SK-N-MC (cell line): ENCODE measurements around the gene JUP.

ENCODE experiments used
- DNase-seq: peaks from one replicate; pipeline ENCODE4 v3.0.0-alpha.2; 2011; ENCODE audit warnings: low read depth, low spot score
- H3K27ac ChIP-seq: fragments of 200-600 bp; sonication (generic); 2 replicates; pipeline ENCODE4 v1.5.1; 2016; ENCODE audit warnings: mixed run types
- H3K36me3 ChIP-seq: fragments of 200-600 bp; sonication (generic); 2 replicates; pipeline ENCODE4 v1.6.1; 2017; ENCODE audit warnings: antibody characterized with exemption, low read length, mixed read lengths; ENCODE audit not compliant: insufficient read depth
- H3K4me3 ChIP-seq: fragments of 200-600 bp; sonication (generic); 2 replicates; pipeline ENCODE4 v1.5.1; 2016
- H3K9ac ChIP-seq: fragments of 200-600 bp; sonication (generic); 2 replicates; pipeline ENCODE4 v1.8.0; 2017; ENCODE audit warnings: mixed run types, mixed read lengths; ENCODE audit not compliant: insufficient read length
- H3K9me3 ChIP-seq: fragments of 200-600 bp; sonication (generic); 2 replicates; pipeline ENCODE4 v1.6.1; 2017; ENCODE audit warnings: low read depth, mild to moderate bottlenecking, antibody characterized with exemption, low read length, moderate library complexity, mixed read lengths
- EZH2 ChIP-seq: fragments of 200-600 bp; sonication (generic); IDR thresholded peaks from one replicate; pipeline ENCODE4 v1.6.1; 2017; ENCODE audit warnings: antibody characterized with exemption
- FOXP2 ChIP-seq: optimal IDR thresholded peaks from 2 replicates; pipeline ENCODE3; 2011; ENCODE audit warnings: mild to moderate bottlenecking, moderate library complexity; ENCODE audit not compliant: insufficient read depth; ENCODE audit errors: extremely low read length, control extremely low read depth
- POLR2AphosphoS5 ChIP-seq: IDR thresholded peaks from 2 replicates; pipeline ENCODE4 v1.6.1; 2012; ENCODE audit warnings: mild to moderate bottlenecking, low read depth, low read length, borderline replicate concordance

Gene JUP

DNA sequence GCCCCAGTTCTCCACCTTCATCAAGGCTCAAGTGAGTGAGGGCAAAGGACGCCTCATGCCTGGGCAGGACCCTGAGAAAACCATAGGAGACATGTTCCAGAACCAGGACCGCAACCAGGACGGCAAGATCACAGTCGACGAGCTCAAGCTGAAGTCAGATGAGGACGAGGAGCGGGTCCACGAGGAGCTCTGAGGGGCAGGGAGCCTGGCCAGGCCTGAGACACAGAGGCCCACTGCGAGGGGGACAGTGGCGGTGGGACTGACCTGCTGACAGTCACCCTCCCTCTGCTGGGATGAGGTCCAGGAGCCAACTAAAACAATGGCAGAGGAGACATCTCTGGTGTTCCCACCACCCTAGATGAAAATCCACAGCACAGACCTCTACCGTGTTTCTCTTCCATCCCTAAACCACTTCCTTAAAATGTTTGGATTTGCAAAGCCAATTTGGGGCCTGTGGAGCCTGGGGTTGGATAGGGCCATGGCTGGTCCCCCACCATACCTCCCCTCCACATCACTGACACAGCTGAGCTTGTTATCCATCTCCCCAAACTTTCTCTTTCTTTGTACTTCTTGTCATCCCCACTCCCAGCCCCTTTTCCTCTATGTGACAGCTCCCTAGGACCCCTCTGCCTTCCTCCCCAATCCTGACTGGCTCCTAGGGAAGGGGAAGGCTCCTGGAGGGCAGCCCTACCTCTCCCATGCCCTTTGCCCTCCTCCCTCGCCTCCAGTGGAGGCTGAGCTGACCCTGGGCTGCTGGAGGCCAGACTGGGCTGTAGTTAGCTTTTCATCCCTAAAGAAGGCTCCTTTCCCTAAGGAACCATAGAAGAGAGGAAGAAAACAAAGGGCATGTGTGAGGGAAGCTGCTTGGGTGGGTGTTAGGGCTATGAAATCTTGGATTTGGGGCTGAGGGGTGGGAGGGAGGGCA lies 36.0 kb upstream of the JUP start:
- no peaks in the 10 kb centered on the region for H3K9me3 ChIP-seq
- no peak for TF ChIP-seq EZH2
- peak; percentile 14; the same call in 1 of the 2 replicates for TF ChIP-seq POLR2AphosphoS5
- peaks cover 12% of the 10 kb centered on the region; the same call in 1 of the 2 replicates for H3K36me3 ChIP-seq
- H3K27ac ChIP-seq, result no peak overlapping the region
- no peak overlapping the region for H3K9ac ChIP-seq
- H3K4me3 ChIP-seq, result no peak overlapping the region
- DNase-seq, result no peak

DNA sequence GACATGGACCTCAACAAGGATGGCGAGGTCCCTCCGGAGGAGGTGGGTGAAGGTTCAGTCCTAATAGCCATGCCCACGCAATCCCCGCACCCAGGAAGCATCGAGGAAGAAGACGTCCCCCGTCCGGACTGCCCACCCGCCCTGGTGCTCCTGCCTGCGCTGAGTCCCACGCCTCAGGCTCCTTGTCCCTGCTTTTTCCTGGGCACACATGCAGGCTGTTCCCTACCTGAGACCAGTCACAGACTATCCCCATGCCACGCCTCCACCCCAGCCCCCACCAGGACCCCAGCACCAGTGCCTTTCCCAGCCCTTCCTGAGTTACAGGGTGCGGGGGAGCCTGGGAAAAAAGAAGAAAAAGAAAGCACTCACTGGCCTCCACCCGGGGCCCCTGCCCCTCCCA lies 35.3 kb upstream of the JUP start:
- H3K36me3 ChIP-seq, result peaks cover 9% of the 10 kb centered on the region; the same call in 1 of the 2 replicates
- H3K27ac ChIP-seq, result no peak overlapping the region

GRCh38 chr17:41818024-41818423 lies 31.5 kb upstream of the JUP start:
- H3K4me3 ChIP-seq, result no peak overlapping the region
- H3K9me3 ChIP-seq, result no peaks in the 10 kb centered on the region
- no peak overlapping the region for H3K27ac ChIP-seq
- H3K9ac ChIP-seq, result no peak overlapping the region
- TF ChIP-seq FOXP2, result no peak
- no peak for TF ChIP-seq POLR2AphosphoS5
- no peak for TF ChIP-seq EZH2
- DNase-seq, result no peak
- H3K36me3 ChIP-seq, result no peaks in the 10 kb centered on the region

More for the DNA sequence above, 35.3 kb upstream of the JUP start:
- H3K9ac ChIP-seq, result no peak overlapping the region
- TF ChIP-seq FOXP2 (no peak), EZH2 (no peak), POLR2AphosphoS5 (no peak)
- no peak overlapping the region for H3K4me3 ChIP-seq
- no peak for DNase-seq
- no peaks in the 10 kb centered on the region for H3K9me3 ChIP-seq

DNA sequence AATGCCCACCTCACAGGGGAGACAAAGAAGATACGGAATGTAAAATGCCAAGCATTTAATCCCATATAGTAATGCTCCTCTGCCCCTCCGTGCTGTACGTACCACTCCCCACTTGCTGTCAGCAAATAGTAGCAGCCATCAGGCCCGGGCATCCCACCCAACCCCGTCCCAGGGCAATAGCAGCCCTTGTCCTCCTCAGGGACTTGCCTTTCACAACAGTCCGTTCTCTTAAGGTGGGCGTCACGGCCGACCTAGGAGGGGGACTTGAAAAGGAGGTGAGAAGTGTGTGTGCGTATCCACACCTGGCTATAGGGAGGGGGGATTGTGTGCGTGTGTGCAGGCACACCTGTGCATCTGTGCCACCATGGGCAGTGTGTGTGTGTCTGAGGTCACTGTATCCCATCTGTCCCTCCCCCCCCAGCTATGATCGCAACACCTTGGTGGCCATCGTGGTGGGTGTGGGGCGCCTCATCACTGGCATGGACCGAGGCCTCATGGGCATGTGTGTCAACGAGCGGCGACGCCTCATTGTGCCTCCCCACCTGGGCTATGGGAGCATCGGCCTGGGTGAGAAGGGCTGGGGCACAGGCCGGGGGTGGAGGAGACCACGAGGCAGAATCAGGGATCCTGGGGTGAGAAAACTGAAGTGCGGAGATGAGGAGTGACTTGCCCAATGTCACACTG lies 30.3 kb upstream of the JUP start:
- no peaks in the 10 kb centered on the region for H3K9me3 ChIP-seq
- no peak overlapping the region for H3K9ac ChIP-seq
- no peak for TF ChIP-seq POLR2AphosphoS5
- TF ChIP-seq EZH2, result no peak
- no peak for TF ChIP-seq FOXP2
- no peak overlapping the region for H3K4me3 ChIP-seq
- DNase-seq, result no peak
- H3K36me3 ChIP-seq, result no peaks in the 10 kb centered on the region
- no peak overlapping the region for H3K27ac ChIP-seq

DNA sequence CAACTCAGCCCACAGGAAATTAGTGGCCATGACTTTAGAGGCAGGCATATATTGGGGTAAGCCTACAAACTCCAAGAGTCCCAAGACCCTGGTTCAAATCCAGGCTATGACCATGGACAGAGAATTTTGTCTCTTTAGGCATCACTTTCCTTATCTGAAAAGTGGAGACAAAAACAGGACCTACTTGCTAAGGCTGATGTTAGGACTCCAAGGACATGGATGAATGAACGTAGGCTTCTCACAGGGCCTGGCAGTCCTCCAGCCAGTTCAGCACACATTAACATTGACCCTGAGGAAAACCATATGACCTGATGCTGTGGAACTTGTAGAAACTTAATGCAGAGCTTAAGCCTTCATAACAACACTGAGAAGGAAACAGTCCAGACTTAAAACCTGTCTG lies 27.7 kb upstream of the JUP start:
- Histone ChIP-seq H3K27ac (no peak overlapping the region), H3K4me3 (no peak overlapping the region), H3K9me3 (no peaks in the 10 kb centered on the region), H3K9ac (no peak overlapping the region), H3K36me3 (no peaks in the 10 kb centered on the region)
- TF ChIP-seq EZH2, result no peak
- TF ChIP-seq POLR2AphosphoS5, result no peak
- no peak for TF ChIP-seq FOXP2
- no peak for DNase-seq

GRCh38 chr17:41813699-41814124 lies 27.2 kb upstream of the JUP start:
- Histone ChIP-seq H3K36me3 (no peaks in the 10 kb centered on the region), H3K4me3 (no peak overlapping the region), H3K9me3 (no peaks in the 10 kb centered on the region), H3K9ac (no peak overlapping the region), H3K27ac (no peak overlapping the region)
- DNase-seq, result no peak
- TF ChIP-seq FOXP2, result no peak
- TF ChIP-seq POLR2AphosphoS5, result no peak
- no peak for TF ChIP-seq EZH2

GRCh38 chr17:41813152-41813680 lies 26.7 kb upstream of the JUP start:
- no peak overlapping the region for H3K27ac ChIP-seq
- no peak for DNase-seq
- no peak for TF ChIP-seq FOXP2
- no peak for TF ChIP-seq EZH2
- TF ChIP-seq POLR2AphosphoS5, result no peak
- H3K9me3 ChIP-seq, result no peaks in the 10 kb centered on the region
- no peak overlapping the region for H3K9ac ChIP-seq
- H3K4me3 ChIP-seq, result no peak overlapping the region
- H3K36me3 ChIP-seq, result no peaks in the 10 kb centered on the region
